ENCODE data around the gene UBE2Z. TPM values are rescaled to one million over a fixed set of nuclear protein-coding genes. Genes with fewer than 3 reads are reported as not detected.

The UBE2Z gene
- total and polyA plus RNA-seq, 9 of the 15 experiments (the other 6 are each of a cell fraction or from before 2014, with no cell fraction given) = 11.8 to 89.0 (median 38.2) TPM

GRCh38 chr17:48878920-48879898, 29.0 kb upstream of the UBE2Z start (continued):
- TF ChIP-seq PKNOX1 (IDR thresholded peaks at IDR 0.05) (peak; percentile 35; the same call in 1 of the 2 replicates), ZNF766 (CRISPR knock-in tag; conservative IDR thresholded peaks at IDR 0.05) (no peak), ESRRA (IDR thresholded peaks at IDR 0.05; ENCODE audit: borderline replicate concordance, low read depth) (0 out of 2 replicates have a peak, but pooled peaks have one; percentile 20), MNT (conservative IDR thresholded peaks at IDR 0.05) (no peak), RB1 (IDR thresholded peaks at IDR 0.05; ENCODE audit: low read depth) (no peak), XRCC5 (IDR thresholded peaks at IDR 0.05; ENCODE audit: low read depth, low read length) (no peak), RCOR1 (IDR thresholded peaks at IDR 0.05; ENCODE audit: borderline replicate concordance in 1 of 2, low read depth in 2 of 2, low read length in 2 of 2) (peak in 1 of 2 experiments; percentile 15; a peak in 1 of 4 replicates), BDP1 (IDR thresholded peaks at IDR 0.05; ENCODE audit: insufficient read depth, insufficient read length) (no peak), ZNF384 (IDR thresholded peaks at IDR 0.05; ENCODE audit: low read depth, low read length) (peak; percentile 94), FOXK2 (conservative IDR thresholded peaks at IDR 0.05 in 1 of 2, IDR thresholded peaks at IDR 0.05 in 1 of 2; ENCODE audit: low read depth in 2 of 2) (0 out of 4 replicates have a peak, but pooled peaks of 1 of the 2 experiments have one; percentile 20), EGR1 (conservative IDR thresholded peaks at IDR 0.05) (peak; percentile 49), ZFP30 (CRISPR knock-in tag; IDR thresholded peaks at IDR 0.05; ENCODE audit: borderline replicate concordance) (no peak), MYC (IDR thresholded peaks at IDR 0.05; ENCODE audit: low read depth, low read length) (no peak), MYC (CRISPR knock-in tag; IDR thresholded peaks at IDR 0.05; ENCODE audit: borderline replicate concordance, low read depth) (no peak), CBX1 (IDR thresholded peaks at IDR 0.05; ENCODE audit: low read depth) (no peak), ZC3H11A (IDR thresholded peaks at IDR 0.05; ENCODE audit: low read depth, low read length) (no peak), STAG1 (CRISPR knock-in tag; IDR thresholded peaks at IDR 0.05; ENCODE audit: borderline replicate concordance) (peak; percentile 90; the same call in 1 of the 2 replicates), GATA2 (CRISPR knock-in tag; IDR thresholded peaks at IDR 0.05) (peak; percentile 62; the same call in 1 of the 2 replicates), ZNF3 (CRISPR knock-in tag; IDR thresholded peaks at IDR 0.05) (no peak), JUND (IDR thresholded peaks at IDR 0.05; ENCODE audit: borderline replicate concordance, low read depth, low read length) (peak; percentile 21; the same call in 1 of the 2 replicates), JUND (tag; IDR thresholded peaks at IDR 0.05; ENCODE audit: borderline replicate concordance, low read depth, low read length) (no peak)
